Measurements from ENCODE around the gene STXBP4. TPM values are rescaled to one million over a fixed set of nuclear protein-coding genes. Genes with fewer than 3 reads are reported as not detected.

The STXBP4 gene
- total RNA-seq, 1 experiment from 2014 or later = 16.5 TPM

DNA sequence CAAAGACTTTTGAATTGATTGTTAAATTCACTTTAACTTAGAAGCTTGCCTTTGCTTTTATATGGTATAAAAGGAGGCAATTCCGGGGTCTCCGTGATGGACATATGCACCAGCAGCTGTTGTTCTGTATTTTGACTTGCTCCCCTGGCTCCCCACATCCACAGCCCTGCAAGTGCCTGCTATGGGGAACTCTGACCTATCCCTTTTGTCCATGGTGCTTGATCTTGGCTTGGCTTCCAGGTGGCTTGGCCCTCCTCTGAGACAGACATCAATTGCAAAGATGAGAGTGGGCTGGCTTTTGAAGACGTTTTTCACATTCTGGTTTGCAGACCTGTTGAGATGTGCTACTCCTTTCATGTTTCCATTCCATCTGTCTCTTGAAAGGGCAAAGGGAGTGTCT lies 41.0 kb upstream of the STXBP4 start:
- Histone ChIP-seq H3K4me1 (ENCODE audit: insufficient read depth, low read length) (no peaks in the 10 kb centered on the region), H2BK12ac (ENCODE audit: insufficient read length, low read depth, low read length) (no peak overlapping the region), H3K27ac (ENCODE audit: insufficient read length, low read depth, low read length) (no peak overlapping the region), H4K5ac (ENCODE audit: insufficient read length, low read depth, low read length) (no peak overlapping the region), H3K18ac (ENCODE audit: insufficient read length, low read depth, low read length) (no peak overlapping the region), H2AK5ac (ENCODE audit: insufficient read length, low read length) (no peak overlapping the region), H2BK5ac (ENCODE audit: insufficient read length, low read length) (no peak overlapping the region), H3K9ac (ENCODE audit: extremely low read depth, insufficient read length, low read length) (no peak overlapping the region), H3K14ac (ENCODE audit: insufficient read depth, low read length) (no peak overlapping the region), H2BK120ac (ENCODE audit: low read depth, low read length, poor library complexity, severe bottlenecking) (no peak overlapping the region), H2AFZ (ENCODE audit: low read length) (no peak overlapping the region), H3K23ac (ENCODE audit: insufficient read length, low read depth, low read length) (no peak overlapping the region), H3K56ac (ENCODE audit: insufficient read length, low read depth, low read length) (no peak overlapping the region), H3T11ph (ENCODE audit: low read length) (no peak overlapping the region), H4K20me1 (ENCODE audit: control insufficient read depth, insufficient read depth, insufficient read length) (no peaks in the 10 kb centered on the region), H3K23me2 (ENCODE audit: insufficient read length, low read depth, low read length, poor library complexity, severe bottlenecking) (no peaks in the 10 kb centered on the region), H3K79me1 (ENCODE audit: insufficient read depth, low read depth, low read length, poor library complexity, severe bottlenecking) (peaks cover 3% of the 10 kb centered on the region), H3K27me3 (ENCODE audit: insufficient read depth, low read length) (no peaks in the 10 kb centered on the region), H3K4ac (ENCODE audit: low read depth, low read length) (no peak overlapping the region), H3K79me2 (ENCODE audit: insufficient read depth, low read length) (no peaks in the 10 kb centered on the region), H3K9me3 (ENCODE audit: control insufficient read depth, low read depth, low read length) (no peaks in the 10 kb centered on the region), H2BK15ac (ENCODE audit: low read depth, low read length) (no peak overlapping the region), H2BK20ac (ENCODE audit: low read depth, low read length, poor library complexity, severe bottlenecking) (no peak overlapping the region), H4K91ac (ENCODE audit: insufficient read length, low read depth, low read length) (no peak overlapping the region), H3K4me2 (ENCODE audit: insufficient read depth, insufficient read length, low read length) (no peak overlapping the region), H4K8ac (replicated peaks; ENCODE audit: insufficient read length, low read depth, low read length) (no peak overlapping the region)
- H3K27me3 Mint-ChIP-seq (ENCODE audit: low read depth) = peaks cover 1% of the 10 kb centered on the region; the same call in 1 of the 2 replicates
- peaks cover 5 to 6% of the 10 kb centered on the region in 2 experiments; a peak in 3 of 4 replicates for H3K4me1 Mint-ChIP-seq
- H3K4me3 Mint-ChIP-seq = no peak overlapping the region
- TF ChIP-seq CTCF (conservative IDR thresholded peaks at IDR 0.05) = no peak
- DNase-seq = no peak
- H3K36me3 Mint-ChIP-seq (ENCODE audit: insufficient read depth in 1 of 3, low read depth in 3 of 3) = peaks cover 34 to 68% (median 63%) of the 10 kb centered on the region in 3 experiments
- WGBS (ENCODE audit: extremely low coverage, insufficient read length, low lambda C conversion rate) = no CpG with 5 or more reads among the region's 3 CpGs
- no peak overlapping the region for H3K27ac Mint-ChIP-seq
- H3K9me3 Mint-ChIP-seq = no peaks in the 10 kb centered on the region

Measured in H9 (cell line).